VCaP (cell line): ENCODE results near the gene OGA.

Source experiments
- H3K27ac ChIP-seq: fragments of 450-650 bp; 2 replicates; pipeline ENCODE4 v1.5.1; 2017
- TF ChIP-seq, protein P1 (sequence below): fragments of 450-650 bp; conservative IDR thresholded peaks from 2 replicates; pipeline ENCODE4 v1.5.1; 2017; ENCODE audit warnings: mild to moderate bottlenecking, moderate library complexity

The OGA gene

DNA sequence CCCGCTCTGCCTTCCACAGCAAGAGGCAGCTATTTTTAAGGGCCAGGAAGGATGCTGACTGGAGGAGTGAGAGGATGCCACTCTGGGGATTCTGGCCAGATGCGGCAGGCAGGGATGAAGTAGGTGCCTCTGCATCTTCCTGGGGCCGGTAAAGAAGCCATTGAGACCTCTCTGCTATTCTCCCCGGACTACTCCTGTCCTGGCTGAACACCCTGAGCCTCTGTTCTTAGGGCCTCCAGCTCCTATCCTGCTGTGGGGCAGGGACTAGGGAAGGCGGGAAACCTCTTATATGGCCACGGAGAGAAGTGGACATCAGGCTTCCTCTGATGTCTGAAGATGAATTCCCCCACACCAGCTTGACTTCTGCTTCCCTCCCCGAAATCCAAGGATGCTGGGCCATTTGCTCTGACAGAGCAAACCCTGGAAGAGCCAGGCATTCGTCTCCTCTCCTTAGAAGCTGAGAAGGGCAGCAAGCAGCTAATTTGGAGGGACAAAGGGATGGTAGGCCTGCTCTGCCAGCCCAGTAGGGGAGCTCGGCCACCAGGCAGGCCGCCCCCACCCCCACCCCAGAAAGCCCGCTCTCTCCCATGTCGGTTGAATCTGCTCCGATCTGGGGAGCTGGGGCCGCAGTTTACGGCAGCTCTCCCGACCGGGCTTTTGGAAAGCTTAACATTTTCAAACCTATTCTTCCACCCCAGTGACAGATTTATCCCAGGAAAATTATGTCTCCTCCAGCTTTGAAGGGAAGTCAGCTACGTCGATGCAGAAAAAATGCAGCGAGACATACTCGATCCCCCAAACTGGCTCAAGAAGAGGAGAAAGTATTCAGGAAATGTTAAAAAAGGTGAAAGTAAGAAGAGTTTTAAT, 45.1 kb downstream of the OGA start:
- TF ChIP-seq, protein P1, sequence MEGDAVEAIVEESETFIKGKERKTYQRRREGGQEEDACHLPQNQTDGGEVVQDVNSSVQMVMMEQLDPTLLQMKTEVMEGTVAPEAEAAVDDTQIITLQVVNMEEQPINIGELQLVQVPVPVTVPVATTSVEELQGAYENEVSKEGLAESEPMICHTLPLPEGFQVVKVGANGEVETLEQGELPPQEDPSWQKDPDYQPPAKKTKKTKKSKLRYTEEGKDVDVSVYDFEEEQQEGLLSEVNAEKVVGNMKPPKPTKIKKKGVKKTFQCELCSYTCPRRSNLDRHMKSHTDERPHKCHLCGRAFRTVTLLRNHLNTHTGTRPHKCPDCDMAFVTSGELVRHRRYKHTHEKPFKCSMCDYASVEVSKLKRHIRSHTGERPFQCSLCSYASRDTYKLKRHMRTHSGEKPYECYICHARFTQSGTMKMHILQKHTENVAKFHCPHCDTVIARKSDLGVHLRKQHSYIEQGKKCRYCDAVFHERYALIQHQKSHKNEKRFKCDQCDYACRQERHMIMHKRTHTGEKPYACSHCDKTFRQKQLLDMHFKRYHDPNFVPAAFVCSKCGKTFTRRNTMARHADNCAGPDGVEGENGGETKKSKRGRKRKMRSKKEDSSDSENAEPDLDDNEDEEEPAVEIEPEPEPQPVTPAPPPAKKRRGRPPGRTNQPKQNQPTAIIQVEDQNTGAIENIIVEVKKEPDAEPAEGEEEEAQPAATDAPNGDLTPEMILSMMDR = no peak

DNA sequence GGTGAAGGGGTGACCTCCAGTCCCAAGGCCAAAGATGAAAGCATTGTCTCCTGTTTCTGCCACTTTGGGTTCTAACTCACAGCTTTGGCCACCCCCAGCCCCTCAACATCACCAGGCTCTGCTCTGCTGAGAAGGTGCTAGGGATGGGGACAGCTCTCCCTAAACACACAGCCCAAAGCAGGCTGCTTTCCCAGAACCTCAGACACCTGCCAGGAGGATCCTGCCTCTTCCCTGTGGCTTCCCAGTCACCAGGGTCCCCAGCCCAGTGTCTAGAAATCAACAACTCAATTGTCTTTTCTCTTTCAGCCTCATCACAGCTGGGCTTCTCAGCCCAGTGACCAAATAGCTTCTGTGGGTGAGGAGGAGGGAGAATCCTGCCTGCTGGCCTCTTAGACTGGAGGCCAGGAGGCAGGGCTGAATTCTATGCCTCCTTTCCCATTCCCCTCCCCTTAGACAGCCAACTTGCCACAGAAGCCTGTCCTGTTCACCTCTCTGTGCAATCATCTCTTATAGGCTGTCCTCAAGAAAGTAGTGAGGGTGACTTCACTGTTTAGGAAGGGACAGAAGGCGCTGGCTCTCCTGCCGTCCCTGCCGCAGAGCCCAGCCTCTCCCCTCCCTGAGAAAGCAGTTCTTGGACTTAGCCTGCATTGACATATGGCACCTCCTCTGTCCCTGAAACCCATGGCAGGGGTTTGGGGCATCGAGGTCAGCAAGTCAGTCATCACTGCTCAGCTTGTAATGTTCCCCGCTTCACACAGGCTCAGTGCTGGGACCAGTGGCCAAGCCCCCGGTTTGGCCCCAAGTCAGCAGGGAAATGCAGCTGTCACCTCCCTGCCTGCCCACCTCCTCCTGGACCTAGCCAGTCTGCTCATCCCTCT, 46.0 kb downstream of the OGA start:
- no peak overlapping the region for H3K27ac ChIP-seq
- TF ChIP-seq, protein P1 = no peak

More for the DNA sequence above, 45.1 kb downstream of the OGA start:
- H3K27ac ChIP-seq = no peak overlapping the region

DNA sequence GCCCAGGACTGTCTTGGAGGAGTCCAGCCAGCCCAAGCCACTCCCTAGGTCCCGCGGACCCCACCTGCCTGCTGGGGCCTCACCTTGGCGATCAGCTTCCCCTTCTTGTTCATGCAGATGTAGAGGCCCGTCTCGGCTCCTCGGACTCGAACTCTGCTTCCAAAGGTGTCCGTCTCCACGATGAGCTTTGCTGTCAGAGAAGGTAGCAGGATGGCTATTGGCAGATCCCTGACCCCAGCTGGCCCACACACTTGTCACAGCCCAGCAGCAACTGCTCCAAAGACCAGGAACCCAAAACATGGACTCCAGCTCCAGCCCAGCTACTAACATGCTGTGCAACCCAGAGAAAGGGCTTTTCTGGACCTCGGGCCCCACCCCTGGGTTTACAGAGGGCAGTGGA, 46.9 kb downstream of the OGA start:
- TF ChIP-seq, protein P1 = no peak
- no peak overlapping the region for H3K27ac ChIP-seq

DNA sequence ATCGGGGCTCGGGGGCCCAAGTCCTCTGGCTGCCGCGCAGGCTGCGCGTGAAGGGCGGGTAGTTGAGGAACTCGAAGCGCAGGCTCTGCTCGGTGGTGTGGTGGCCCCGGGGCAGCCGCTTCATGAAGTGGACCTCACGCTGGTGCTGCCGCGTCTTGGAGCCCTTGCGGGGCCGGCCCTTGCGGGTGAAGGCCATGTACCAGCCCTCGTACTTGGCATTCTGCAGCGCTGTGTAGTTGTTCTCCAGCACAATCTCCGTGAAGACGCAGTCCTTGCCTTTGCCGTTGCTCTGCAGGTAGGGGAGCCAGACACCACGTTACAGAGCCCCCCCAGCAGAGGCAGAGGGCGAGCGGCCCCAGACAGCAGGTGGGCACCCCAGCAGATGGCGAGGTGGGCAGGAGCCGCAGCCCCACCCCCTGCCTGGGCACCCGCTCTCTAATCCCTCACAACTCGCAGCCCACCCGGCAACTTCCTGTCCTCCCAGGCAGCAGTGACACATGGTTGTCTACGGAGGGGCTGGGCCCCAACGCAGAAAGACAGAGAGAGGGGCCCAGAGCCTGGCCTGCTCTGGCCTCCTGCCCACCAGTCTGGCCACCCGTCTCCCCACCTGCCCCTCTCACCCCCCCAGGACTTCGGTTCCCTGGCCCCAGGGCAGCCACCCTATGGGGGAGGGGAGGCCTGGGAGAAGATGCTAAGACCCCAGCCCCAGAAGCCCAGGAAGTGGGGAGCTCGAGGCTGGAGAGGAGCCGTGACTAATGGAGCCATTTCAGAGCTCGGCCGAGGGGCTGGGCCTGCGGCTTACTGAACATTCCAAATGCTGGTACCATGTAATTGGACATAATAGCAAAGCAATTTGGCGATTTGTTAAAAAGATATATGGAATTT, 47.7 kb downstream of the OGA start:
- no peak overlapping the region for H3K27ac ChIP-seq

DNA sequence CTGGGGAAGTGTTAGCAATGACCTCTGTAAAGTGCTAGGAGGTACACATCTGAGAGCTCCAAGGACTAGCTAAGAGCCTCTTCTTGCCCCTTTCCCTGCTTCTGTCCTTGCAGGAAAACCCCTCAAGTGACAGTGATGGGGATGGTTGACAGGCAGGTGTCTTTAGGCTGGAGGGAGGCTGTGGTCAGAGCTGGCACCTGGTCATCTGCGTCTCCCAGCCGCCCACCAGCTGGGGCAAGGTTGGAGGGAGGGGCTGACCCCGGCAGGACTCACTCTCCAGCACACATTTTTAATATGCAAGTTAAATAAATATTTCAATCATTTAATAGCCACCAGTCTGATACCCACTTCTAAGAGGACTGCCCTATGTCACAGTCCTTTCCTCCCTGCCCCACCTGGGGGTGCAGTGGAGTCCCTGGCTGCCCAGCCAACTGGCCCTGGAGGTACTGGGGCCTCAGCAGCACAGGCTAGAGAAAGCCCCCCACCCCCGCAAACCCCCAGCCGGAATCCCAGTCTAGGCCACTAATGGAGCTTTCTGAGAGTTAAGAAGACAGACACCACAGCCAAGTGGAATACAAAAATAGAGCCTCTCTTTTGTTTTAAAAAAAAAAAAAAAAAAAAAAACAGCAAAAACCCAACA, 48.6 kb downstream of the OGA start:
- TF ChIP-seq, protein P1 = no peak
- H3K27ac ChIP-seq = no peak overlapping the region

More for the DNA sequence above, 47.7 kb downstream of the OGA start:
- TF ChIP-seq, protein P1 = no peak

DNA sequence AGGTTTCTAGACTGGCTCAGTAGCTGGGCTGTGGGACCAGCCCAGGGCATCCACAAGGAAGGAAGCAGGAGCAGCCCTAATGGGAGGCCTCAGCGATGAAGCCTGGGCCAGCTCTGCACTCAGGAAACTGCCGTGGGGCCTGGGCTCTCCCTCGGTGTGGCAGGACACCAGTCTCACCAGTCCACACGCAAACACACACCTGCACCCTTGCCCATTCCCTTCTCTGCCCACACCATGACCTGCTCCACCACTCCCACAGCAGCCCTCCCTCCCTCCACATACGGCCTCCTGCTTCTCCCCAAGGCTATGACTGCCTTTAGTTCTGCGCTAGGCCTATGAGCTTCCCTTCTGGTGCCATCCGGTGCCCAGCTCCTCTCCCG, 49.5 kb downstream of the OGA start:
- TF ChIP-seq, protein P1 = no peak
- no peak overlapping the region for H3K27ac ChIP-seq
